ENCODE data around the gene FNTB. TPM values are rescaled to one million over a fixed set of nuclear protein-coding genes. Genes with fewer than 3 reads are reported as not detected.
A peak's percentile ranks its signal among the peaks of the same experiment; 100 is the strongest.

The FNTB gene
- total and polyA plus RNA-seq, 2 experiments from 2014 or later = 8.6 to 12.5 TPM

GRCh38 chr14:65072256-65072655 is 85.6 kb downstream of the FNTB start:
- Histone ChIP-seq H3K4me1 (ENCODE audit: insufficient read depth) (no peaks in the 10 kb centered on the region), H3K79me2 (replicated peaks; ENCODE audit: insufficient read depth) (no peaks in the 10 kb centered on the region), H3K4me2 (no peak overlapping the region), H3F3A (replicated peaks; ENCODE audit: low read depth) (no peaks in the 10 kb centered on the region), H3K9me2 (ENCODE audit: insufficient read depth) (no peaks in the 10 kb centered on the region), H3K27ac (ENCODE audit: low read depth) (no peak overlapping the region; the same call in 1 of the 2 replicates), H3K4me3 (no peak overlapping the region), H3K36me3 (ENCODE audit: insufficient read depth) (no peaks in the 10 kb centered on the region), H4K20me1 (replicated peaks; ENCODE audit: insufficient read depth) (peaks cover 4% of the 10 kb centered on the region; the same call in 1 of the 2 replicates), H2AFZ (no peak overlapping the region), H3K27me3 (ENCODE audit: insufficient read depth) (no peaks in the 10 kb centered on the region)
- no peaks in the 10 kb centered on the region; the same call in 2 of the 3 replicates for H3K4me1 Mint-ChIP-seq
- no peaks in the 10 kb centered on the region for H3K9me3 Mint-ChIP-seq
- peaks cover 4% of the 10 kb centered on the region for H3K27me3 Mint-ChIP-seq (ENCODE audit: insufficient read depth, low read depth, poor library complexity)
- TF ChIP-seq NANOG (IDR thresholded peaks at IDR 0.05; ENCODE audit: borderline replicate concordance) = no peak
- TF ChIP-seq STAT1 (IDR thresholded peaks at IDR 0.05; ENCODE audit: unreplicated experiment) = no peak
- no peak for TF ChIP-seq CREB1 (CRISPR knock-in tag; IDR thresholded peaks at IDR 0.05; ENCODE audit: low read depth)
- TF ChIP-seq ETS1 (IDR thresholded peaks at IDR 0.05) = no peak
- TF ChIP-seq ZNF331 (CRISPR knock-in tag; IDR thresholded peaks at IDR 0.05; ENCODE audit: low read depth) = no peak
- TF ChIP-seq EZH2 (IDR thresholded peaks at IDR 0.05; ENCODE audit: low read depth, unreplicated experiment) = no peak
- ATAC-seq (no peak), DNase-seq (ENCODE audit: low spot score) (no peak)
- H3K27ac Mint-ChIP-seq = peak overlapping the region; percentile 83
- peaks cover 30% of the 10 kb centered on the region for H3K36me3 Mint-ChIP-seq (ENCODE audit: low read depth)
- H3K4me3 Mint-ChIP-seq = no peak overlapping the region

- no peaks in the 10 kb centered on the region for H3K9me3 Mint-ChIP-seq
- TF ChIP-seq REST (IDR thresholded peaks at IDR 0.05; ENCODE audit: unreplicated experiment) (no peak), EZH2phosphoT487 (IDR thresholded peaks at IDR 0.05; ENCODE audit: unreplicated experiment) (no peak), POLR2AphosphoS5 (IDR thresholded peaks at IDR 0.05; ENCODE audit: low read depth) (no peak), CREB1 (CRISPR knock-in tag; IDR thresholded peaks at IDR 0.05; ENCODE audit: low read depth) (no peak), STAT1 (IDR thresholded peaks at IDR 0.05; ENCODE audit: unreplicated experiment) (no peak), ZNF462 (CRISPR knock-in tag; IDR thresholded peaks at IDR 0.05) (no peak)
These were observed 86.2 kb downstream of the FNTB start for GRCh38 chr14:65072937-65073336.

More at GRCh38 chr14:65072937-65073336, 86.2 kb downstream of the FNTB start:
- Mint-ChIP-seq H3K27ac (0 out of 2 replicates have a peak overlapping the region, but pooled peaks have one; percentile 83), H3K36me3 (ENCODE audit: low read depth) (peaks cover 36% of the 10 kb centered on the region), H3K4me3 (no peak overlapping the region), H3K4me1 (no peaks in the 10 kb centered on the region; the same call in 2 of the 3 replicates), H3K27me3 (ENCODE audit: insufficient read depth, low read depth, poor library complexity) (peaks cover 2% of the 10 kb centered on the region)
- ATAC-seq = no peak
- 0 out of 2 replicates have a peak overlapping the region, but pooled peaks have one; percentile 32 for H3K27ac ChIP-seq (ENCODE audit: low read depth)
- no peak overlapping the region for H3K4me2 ChIP-seq
- no peaks in the 10 kb centered on the region for H3K4me1 ChIP-seq (ENCODE audit: insufficient read depth)
- DNase-seq (ENCODE audit: low spot score) = no peak
- no peaks in the 10 kb centered on the region for H3K36me3 ChIP-seq (ENCODE audit: insufficient read depth)
- no peaks in the 10 kb centered on the region for H3K27me3 ChIP-seq (ENCODE audit: insufficient read depth)
- H2AFZ ChIP-seq = no peak overlapping the region
- peaks cover 3% of the 10 kb centered on the region; the same call in 1 of the 2 replicates for H4K20me1 ChIP-seq (replicated peaks; ENCODE audit: insufficient read depth)
- no peaks in the 10 kb centered on the region for H3K9me2 ChIP-seq (ENCODE audit: insufficient read depth)
- H3K4me3 ChIP-seq = no peak overlapping the region
- no peaks in the 10 kb centered on the region for H3K79me2 ChIP-seq (replicated peaks; ENCODE audit: insufficient read depth)
- no peaks in the 10 kb centered on the region for H3F3A ChIP-seq (replicated peaks; ENCODE audit: low read depth)

Data from GM23338 (cell line).